Hindlimb muscle (tissue), 1 donor: ENCODE measurements around the gene IP6K1. TPM values are rescaled to one million over a fixed set of nuclear protein-coding genes. Genes with fewer than 3 reads are reported as not detected.
A peak's percentile ranks its signal among the peaks of the same experiment; 100 is the strongest.
"Not testable (repeated sequence)": the region's sequence is repeated elsewhere in the genome, so short reads cannot be mapped to it uniquely, and the experiment has no call there.

ENCODE experiments used
- DNase-seq: peaks from one replicate; pipeline ENCODE4 v3.0.0-alpha.2; 2013
- polyA plus RNA-seq: library from polyadenylated mRNA; unstranded; fragments of 120-200 nt; gene quantifications from one replicate; pipeline ENCODE4 v1.2.1, GENCODE V29; 2013; ENCODE audit not compliant: insufficient read length

The IP6K1 gene
- polyA plus RNA-seq, 1 donor = 22.7 TPM

DNA sequence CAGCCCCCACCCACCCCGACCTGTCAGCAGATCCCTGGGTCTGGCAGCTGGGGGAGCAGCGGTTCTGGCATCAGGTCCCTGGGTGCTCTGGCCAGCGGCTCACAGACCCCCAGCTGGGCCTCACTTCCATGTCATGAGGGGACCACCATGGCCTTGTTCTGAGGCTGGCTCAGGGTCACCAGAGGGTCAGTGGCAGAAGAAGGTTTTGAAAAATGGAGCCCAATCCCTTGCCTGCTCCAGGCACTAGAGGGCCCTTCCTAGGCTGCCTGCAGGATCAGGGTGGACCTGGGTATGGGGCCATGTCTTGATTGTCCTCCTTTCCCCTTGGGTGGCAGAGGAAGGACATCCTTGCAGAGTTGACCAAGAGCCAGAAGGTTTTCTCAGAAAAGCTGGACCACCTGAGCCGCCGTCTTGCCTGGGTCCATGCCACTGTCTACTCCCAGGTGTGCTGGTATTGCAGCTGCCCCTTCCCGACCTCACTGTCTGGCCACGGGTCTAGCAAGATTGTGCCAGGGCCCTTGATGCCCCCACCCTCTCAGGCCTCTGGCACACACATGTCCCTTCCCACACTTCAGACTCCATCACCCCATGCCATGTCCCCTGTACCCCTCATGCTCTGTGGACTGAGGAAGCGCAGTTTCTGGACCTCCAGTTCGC lies 79.8 kb downstream of the IP6K1 start:
- DNase-seq = no peak

DNA sequence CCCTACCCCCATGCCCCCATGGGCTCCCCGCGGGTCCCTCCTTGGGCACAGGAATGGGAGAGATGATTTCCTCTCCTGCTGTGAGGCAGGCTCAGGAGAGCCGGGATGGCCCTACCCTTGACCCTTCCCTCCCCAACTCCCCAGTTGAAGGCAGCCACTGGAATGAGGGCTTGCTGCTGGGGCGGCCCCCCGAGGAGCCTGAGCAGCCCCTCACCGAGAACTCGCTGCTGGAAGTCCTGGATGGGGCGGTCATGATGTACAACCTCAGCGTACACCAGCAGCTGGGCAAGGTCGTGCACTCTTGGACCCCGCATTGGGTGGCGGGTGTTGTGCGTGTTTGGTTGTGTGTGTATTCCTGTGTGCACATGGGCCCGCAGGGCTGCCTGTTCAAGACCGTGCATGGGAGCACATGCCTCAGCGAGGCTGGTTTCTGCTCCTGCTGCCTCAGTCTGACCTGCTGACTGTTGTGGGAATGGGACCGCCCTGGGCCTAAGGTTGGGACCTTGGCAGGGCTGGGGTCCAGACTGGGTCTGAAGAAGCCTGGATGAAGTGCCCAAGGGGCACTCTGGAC lies 80.9 kb downstream of the IP6K1 start:
- DNase-seq = no peak

DNA sequence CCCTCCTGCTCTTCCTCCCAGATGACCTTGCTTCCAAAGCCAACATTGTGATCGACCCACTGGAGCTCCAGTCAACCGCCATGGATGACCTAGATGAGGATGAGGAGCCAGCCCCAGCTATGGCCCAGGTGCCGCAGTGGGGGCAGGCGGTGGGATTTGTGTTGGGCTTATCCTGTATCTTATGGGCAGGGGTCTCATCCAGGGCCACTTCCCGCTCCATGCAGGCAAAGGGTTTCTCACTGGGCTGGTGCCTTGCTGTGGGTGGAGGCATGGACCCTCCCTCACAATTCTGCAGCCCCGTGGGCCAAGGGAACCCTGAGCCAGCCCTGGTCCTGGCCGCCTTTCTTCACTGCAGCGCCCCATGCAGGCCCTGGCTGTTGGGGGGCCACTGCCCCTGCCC lies 81.7 kb downstream of the IP6K1 start:
- DNase-seq = no peak

DNA sequence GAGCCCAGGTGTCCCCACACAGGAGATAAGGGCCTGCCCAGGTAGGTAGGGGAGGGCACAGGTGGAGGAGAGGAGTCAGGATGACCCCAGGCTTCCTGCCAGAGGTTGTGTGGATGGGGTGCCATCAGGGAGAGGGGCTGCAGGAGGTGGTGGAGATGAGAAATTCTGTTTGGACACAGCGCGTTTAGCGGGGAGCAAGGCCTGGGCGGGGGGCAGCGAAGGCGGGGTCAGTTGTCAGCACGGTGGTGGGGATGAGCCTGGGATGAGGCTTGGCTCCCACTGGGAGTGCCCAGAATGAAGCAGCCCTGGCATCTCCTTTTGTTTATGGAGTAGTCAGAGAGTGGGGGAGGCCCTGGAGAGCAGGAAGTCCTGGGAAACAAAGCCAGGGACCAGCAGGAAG lies 82.4 kb downstream of the IP6K1 start:
- DNase-seq = no peak

DNA sequence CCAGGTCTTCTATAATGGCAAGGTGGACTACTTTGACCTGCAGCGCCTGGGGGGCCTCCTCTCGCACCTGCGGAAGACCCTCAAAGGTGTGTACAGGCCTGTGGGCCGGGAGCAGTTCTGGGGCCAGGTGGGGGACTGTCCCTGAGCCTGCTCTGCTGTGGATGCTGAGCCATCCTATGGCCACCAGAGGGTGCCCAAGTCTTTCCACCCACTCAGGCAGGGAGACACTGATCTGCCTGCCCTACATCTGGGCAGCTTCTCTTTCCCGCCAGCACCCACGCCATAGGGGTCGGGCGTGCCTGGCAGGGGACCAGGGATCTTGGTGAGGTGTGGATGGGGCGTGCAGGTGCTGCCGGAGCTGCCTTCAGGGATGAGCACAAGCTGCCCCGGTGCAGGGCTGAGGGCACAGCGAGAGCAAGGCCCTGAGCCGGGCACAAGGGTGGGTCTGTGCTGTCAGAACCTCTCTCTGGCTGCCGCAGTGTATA lies 82.9 kb downstream of the IP6K1 start:
- no peak for DNase-seq

DNA sequence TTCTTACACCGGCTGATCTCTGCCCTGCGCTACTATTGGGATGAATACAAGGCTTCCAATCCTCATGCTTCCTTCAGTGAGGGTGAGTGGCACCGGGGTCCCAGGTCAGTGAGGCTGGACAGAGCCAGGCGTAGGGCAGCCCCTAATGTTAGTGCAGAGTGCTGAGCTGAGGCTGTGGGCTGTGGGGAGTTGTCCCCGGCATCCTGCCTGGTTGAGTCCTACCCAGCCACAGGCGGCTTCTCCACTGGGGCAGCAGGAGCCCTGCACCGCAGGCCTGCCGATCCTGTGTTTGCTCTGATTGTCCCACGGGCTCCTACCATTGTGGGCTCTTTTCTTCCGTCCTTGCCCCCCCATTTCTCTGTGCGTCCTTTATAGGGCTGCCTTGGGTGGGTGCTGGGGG lies 83.7 kb downstream of the IP6K1 start:
- no peak for DNase-seq

DNA sequence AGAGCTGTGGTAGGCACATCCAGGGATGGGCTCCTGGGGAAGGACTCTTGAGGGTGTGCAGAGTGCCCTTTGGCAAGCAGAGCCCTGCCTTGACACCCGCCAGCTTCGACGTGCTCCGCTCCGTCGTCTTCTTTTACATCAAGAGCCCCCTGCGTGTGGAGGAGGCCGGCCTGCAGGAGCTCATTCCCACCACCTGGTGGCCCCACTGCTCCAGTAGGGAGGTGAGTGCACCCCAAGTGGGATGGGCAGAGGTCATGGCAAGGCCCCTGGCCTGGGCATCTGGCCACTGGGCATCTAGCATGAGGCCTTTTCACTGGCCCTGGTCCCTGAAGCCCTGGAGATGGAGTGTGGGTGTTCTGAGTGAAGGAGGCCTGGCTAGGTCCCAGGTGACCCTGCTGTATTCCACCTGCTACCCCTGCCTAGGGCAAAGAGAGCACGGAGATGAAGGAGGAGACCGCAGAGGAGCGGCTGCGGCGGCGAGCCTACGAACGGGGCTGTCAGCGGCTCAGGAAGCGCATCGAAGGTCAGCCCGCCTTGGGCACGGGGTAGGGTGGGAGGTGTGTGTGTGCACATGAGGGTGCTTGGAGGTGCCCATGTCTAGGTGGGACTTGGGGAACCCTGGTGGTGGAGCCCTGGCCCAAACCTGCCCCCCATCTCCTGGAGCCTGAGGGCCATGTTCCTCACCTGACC lies 84.8 kb downstream of the IP6K1 start:
- no peak for DNase-seq

DNA sequence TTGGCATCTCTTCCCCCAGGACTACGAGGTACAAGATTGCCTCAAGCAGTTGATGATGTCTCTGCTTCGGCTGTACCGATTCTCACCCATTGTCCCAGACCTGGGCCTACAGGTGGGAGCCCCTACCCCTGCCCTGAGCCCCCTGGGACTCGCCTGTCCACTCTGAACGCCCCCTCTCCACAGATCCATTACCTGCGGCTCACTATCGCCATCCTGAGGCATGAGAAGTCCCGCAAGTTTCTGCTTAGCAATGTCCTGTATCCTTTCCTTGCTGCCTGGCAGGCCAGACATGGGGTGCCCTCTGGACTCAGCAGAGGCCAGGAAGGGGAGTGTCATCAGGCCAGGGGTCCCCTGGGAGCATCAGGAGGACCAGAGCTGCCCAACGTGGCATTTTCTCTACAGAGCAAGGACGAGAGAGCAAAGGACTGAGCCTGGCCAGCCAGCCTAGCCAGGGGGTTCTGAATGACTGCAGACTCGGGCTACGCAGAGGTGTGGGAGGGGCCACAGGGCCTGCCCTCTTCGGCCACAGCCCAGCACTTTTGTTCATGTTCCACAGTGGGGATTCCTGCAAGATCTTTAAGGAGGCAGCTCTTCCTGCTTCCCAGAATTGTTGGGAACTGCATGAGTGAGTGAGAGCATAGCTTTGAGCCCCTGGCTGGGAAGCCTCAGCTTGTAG lies 85.8 kb downstream of the IP6K1 start:
- no peak for DNase-seq

DNA sequence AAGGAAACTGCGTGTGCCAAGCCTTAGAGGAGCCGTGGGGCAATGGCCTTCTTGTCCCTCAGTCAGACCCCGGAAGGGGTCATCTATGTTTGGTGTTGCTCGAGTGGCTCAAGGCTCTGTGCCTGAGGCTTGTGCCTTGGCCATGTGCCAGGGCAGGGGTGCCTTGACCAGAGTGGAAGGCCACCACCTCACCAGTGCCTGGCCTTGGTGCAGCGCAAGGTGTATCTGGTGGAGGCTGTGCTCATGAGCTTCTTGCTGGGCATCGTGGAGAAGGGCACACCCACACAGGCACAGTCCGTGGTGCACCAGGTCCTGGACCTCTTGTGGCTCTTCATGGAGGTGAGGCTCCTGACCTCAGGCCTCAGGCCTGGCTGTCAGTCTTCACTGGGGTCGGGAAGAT lies 86.3 kb downstream of the IP6K1 start:
- DNase-seq = no peak

DNA sequence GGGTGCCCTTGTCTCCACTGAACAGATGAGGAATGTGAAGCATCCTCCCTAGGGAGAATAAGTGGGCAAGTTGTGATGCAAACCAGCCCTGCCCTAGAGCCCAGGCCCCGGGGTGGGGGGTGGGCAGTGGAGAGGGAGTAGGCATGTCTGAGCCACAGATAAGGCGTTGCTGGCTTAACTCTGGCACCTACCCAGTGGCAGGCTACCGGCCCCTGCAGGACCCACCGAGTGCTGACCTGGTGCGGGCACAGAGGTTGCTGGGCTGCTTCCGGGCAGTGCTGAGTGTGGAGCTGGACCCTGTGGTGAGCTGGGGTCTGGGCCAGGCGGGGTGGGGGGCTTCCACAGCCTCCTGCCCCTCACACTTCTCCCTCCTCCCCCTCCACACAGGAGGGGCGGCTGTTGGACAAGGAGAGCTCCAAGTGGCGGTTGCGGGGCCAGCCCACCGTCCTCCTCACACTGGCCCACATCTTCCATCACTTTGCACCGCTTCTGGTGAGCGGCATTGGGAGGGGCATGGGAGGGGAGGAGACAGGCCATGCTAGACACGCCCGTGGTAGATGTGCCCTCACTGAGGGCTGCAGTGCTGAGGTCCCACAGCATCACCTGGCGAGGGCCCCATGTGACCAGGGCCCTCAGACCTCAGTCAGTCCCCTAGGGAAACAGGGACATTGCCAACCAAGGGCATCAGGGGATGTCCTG lies 86.9 kb downstream of the IP6K1 start:
- no peak for DNase-seq

DNA sequence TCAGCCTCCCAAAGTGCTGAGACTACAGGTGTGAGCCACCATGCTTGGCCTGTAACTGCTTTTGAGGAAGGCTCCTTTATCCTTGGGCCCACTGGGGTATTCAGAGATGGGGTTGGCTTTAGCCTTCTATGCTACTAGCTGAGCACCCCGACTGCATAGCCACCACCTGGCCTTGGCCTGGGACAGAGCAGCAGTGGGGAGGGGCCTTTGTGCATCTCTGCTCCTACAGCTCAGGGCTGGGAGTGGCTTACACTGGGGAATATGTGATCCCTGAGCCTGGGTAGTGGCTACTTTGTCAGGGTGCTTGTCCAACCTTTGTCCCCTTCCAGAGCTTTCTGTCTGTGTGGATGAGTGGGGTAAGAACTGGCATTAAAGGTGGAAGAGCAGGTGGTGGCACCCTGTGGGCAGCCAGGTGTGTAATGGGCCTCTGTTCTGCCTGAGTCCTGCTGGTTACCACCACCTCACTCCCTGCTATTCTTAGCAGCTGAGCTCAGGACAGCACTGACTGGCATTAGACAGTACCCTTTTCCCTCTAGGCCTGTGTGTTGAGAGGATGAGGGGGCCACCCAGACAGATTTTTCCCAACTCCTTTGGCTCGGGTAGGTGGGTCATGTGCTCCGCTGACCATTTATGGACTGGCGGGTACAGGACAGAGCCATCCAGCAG lies 90.9 kb downstream of the IP6K1 start:
- not testable (repeated sequence) for DNase-seq

DNA sequence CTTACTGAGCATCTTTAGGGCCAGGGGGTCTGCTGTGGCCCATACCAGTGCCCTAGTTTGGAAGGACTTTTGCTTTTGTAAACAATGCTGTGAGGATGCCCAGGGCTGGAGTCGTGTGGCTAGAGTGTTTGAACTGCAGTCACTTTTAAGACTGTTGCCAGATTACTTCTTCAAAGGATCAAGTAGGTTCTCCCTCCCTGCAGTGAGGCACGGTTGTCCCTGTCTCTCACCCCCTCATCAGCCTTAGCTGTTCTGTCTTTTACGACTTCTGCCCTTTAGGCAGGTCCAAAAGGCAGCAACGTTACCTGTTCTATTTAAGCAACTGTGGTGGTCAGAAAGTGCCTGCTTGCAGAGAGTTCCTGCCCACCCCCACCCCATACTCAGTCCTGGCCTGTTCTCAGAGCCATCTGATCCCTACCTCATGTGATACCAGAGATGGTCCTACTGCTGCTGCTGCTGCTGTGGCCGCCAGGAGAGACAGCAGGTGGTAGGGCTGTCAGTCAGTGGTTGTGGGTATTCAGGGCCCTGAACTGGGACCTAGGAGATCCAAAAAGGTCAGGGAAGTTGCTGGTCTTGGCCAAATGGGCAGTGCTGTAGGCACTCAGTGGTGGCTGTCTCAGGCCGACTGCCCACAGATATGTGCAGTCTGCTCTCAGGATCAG lies 91.8 kb downstream of the IP6K1 start:
- not testable (repeated sequence) for DNase-seq

DNA sequence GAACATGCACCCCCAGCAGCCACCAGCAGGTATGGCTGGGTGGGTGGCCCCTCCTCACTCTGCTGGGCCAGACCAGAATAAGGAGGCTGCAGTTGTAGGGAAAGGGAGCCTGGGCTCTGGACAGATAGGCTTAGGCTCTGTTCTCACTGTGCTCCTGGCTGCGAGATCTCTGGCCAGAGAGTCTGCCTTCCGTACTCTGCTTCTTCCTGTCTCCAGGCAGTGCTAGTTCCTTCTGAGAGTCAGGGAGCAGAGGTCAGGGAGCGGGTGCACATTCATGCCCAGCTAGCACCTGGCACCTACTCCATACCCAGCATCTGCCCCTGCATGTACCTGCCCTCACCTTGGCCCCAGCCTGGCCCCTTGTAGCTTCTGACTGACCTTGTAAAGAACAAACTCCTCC lies 94.9 kb downstream of the IP6K1 start:
- DNase-seq = not testable (repeated sequence)

DNA sequence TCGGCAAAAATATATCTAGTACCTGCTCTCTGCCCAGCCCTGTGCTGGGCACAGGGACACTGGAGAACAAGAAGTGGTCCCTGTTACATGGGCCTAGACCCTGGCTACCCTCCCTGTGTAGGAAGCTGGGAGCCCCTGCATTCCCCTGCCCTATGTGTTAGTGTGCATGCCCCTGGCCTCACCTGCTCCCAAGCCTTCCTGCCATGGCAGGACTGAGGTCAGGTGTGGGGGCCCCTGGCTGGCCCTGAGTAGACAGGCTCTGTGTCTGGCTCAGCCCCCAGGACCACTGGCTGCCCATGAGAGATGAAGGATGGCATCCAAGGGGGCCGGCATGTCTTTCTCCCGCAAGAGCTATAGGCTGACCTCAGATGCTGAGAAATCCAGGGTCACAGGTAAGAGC lies 95.5 kb downstream of the IP6K1 start:
- not testable (repeated sequence) for DNase-seq

DNA sequence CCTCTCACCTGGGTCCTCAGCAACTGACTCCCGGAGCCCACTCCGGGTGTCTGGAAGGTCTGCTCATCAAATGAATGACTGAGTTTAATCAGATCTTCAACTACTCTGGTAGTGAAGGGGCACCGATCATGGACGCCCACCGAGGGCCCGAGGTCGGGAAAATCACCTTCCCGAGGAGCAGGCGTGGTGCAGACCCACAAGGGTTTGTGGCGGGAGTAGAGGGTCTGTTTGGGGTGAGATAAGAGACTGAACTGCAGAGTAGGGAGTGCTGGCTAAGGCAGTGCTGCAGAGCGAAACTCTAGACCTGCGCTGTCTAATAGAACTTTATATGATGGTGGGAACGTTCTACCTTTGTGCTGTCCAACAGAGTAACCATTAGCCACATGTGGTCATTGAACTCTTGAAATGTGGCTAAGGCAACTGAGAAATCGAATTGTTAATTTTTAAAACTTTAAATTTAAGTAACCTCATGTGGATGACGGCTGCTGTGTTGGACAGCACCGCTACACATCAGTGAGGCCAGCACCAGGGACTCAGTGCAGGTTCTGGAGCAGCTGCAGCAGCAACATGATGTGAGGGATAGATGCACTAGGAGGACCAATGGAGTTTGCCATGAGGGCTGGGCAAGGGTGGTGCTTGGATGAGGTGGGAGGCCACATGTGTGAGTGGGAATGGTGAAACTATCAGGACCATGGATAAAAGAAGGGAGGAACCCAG lies 96.3 kb downstream of the IP6K1 start:
- DNase-seq = not testable (repeated sequence)

DNA sequence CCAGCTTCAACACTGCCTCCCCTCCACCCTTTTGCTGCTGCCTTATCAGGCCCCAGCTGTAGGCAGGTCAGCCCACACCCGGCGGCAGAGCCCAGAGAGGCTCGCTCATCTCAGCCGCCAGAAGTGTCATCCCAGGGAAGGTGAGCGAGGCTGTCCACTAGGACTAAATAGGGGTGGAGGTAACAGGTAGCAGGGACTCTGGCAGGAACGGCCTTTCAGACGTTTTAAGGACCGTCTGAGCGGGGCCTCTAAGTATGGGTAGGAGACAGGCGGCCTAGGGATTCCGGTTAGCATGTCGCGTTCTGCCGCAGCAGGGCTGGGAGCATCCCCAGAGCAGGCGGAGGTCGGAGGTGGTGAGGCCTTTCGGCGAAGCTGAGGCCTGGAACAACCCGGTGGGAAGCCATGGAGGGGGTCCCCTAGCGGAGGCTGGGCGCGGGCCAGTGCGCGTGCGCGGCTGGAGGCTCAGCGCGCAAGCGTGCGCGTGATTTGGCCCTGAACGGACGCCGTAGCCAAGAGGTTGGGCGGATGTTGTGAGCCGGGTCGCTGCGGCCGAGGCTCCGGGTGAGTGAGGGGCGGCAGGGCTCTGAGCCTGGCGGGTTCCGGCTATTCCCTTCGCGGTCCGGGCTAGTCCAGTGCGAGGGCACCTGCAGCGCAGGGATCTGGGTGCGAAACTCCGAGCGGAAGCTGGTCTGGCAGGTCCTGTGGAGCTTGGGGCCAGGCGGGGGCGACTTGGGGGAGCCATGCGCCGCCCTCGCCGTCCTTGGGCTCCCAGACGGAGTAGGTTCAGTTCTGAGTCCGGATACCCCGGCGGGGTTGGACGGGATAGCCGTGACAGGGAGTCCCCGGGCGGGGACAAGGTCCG lies 97.1 kb downstream of the IP6K1 start, which contains the start of the genes MST1 and RNF123:
TSS of gene MST1 (minus strand) at position 429 of the 862 bp plus-strand sequence. CDS start 783 bp downstream, outside the sequence.
TSS of gene RNF123 (plus strand) at position 512 of the 862 bp plus-strand sequence. CDS start 1,609 bp downstream, outside the sequence.
- peak; percentile 95 for DNase-seq

DNA sequence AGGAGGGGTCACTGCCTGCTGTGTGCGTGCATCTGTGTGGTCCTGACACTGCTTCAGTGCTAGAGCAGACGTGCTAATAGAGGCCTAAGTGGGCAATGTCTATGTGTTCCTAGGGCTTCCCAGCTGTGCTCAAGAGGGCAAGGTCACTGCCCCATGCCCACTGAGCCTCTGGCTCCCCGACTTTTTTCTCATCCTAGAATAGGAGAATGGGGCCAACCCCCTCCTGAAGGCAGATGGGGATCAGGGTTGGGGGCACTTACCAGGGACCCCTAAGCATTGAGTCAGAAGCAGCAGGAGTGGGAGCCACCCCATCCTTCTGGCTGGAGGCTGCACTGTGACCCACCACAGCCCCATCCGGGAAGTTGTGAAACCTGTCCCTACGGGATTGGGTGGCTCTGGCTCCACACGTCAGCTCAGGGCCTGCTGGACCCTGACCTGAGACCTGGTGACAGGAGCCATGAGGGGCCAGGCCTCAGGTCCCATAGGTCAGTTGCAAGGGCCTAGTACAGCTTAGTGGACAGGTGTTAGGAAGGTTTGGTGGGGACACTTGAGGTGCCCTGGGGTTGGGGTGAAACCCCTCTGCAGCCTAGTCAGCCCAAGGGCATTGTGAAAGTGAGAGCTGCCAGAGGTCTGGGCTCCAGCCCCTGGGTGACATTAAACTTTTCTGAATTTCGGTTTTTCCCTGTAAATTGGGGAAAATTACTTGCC lies 97.8 kb downstream of the IP6K1 start:
- not testable (repeated sequence) for DNase-seq

DNA sequence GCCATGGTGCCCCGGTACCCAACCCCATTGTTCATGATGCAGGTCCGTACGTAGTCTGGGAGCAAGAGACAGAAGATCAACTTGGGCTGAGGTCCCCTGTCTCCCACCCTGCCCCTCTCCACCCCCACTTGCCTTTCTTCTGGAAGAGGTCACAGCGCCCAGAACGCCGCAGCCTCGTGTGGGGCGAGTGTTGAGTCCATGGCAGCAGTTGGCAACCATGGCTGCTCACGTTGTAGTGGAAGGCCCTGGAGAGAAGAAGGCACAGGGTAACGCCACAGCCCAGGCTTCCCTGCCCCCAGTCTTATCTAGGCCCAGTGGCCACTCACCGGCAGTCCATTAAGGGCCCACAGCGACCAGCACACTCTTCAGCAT lies 98.9 kb downstream of the IP6K1 start:
- not testable (repeated sequence) for DNase-seq
